ENCODE data around the gene SGTA. TPM values are rescaled to one million over a fixed set of nuclear protein-coding genes. Genes with fewer than 3 reads are reported as not detected.

The SGTA gene
- total and polyA plus RNA-seq, 2 of the 8 experiments (the other 6 are each of a cell fraction or from before 2014, with no cell fraction given): 86.8 to 130 TPM

DNA sequence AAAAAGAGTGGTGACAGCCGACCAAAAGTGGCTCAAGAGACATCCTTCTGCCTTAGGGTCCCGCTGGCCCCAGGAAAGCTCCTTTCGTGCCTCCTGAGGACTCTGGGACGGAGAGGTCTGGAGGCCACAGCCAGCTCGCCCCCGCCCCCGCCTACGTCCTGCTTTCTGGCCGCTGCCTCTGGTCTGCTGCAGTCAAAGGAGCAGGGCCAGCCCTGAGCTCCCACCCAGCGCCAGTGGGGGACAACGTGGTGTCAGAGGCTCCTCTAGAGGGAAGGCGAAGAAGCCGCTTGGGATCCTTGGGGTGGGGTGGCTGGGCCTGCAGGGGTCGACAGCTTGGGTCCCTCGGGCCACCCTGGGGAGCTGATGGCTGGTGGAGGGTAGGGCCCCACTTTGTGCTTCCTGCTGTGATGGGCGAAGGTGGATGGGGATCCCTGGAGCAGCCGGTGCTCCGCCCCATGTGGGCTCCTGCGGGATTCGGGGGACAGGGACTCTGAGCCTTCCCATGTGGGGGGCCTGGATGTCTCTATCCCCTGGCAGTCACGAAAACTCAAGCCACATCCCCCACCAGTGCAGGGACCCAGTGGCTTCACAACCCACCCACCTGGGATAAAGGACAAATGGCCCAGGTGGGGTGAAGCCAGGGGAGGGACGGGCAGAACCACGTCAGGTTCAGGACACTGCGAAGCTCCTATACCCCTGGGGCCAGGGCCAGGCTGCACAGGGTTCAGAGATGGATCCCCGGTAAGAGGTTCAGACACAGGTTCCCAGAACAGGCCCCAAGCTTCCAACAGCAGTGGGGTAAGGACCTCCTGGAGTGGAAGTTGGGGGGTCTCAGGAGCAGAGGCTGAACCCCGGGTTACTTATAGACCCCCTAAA lies 52.9 kb downstream of the SGTA start:
- Histone ChIP-seq H2BK12ac (ENCODE audit: low read depth, low read length) (no peak overlapping the region), H3K23me2 (ENCODE audit: low read depth, low read length) (no peaks in the 10 kb centered on the region), H3K79me1 (ENCODE audit: low read depth, low read length) (no peaks in the 10 kb centered on the region), H4K91ac (replicated peaks; ENCODE audit: insufficient read length, low read length) (no peak overlapping the region), H4K8ac (ENCODE audit: extremely low read depth, insufficient read depth, low read length) (no peak overlapping the region), H2BK120ac (replicated peaks; ENCODE audit: low read depth, low read length) (no peak overlapping the region), H3K9me3 (ENCODE audit: insufficient read depth in 2 of 2, low read depth in 1 of 2, low read length in 1 of 2) (no peaks in the 10 kb centered on the region), H2BK5ac (ENCODE audit: low read depth, low read length) (no peak overlapping the region), H3K79me2 (ENCODE audit: control insufficient read depth in 1 of 2, insufficient read depth in 2 of 2, low read length in 2 of 2) (no peaks in the 10 kb centered on the region), H3K9ac (replicated peaks in 1 of 4; ENCODE audit: extremely low read depth in 1 of 4, low read depth in 3 of 4, low read length in 3 of 4) (no peak overlapping the region), H3K4me1 (replicated peaks in 1 of 4; ENCODE audit: control insufficient read depth in 3 of 4, insufficient read depth in 4 of 4, low read length in 3 of 4) (peaks cover 0 to 5% (median 0%) of the 10 kb centered on the region in 4 experiments; a peak in 1 of 7 replicates), H3K4me3 (ENCODE audit: extremely low read depth in 1 of 4, insufficient read depth in 2 of 4, low read depth in 3 of 4, low read length in 4 of 4) (no peak overlapping the region), H3K4ac (replicated peaks; ENCODE audit: insufficient read length, low read depth, low read length) (no peak overlapping the region), H2AK5ac (ENCODE audit: low read depth, low read length) (no peak overlapping the region), H2AFZ (ENCODE audit: low read length) (no peak overlapping the region), H2BK20ac (ENCODE audit: low read length) (no peak overlapping the region), H3K27me3 (replicated peaks in 1 of 4; ENCODE audit: control insufficient read depth in 3 of 4, extremely low read depth in 1 of 4, insufficient read depth in 3 of 4, low read length in 3 of 4) (no peaks in the 10 kb centered on the region; a peak in 2 of 7 replicates), H4K20me1 (replicated peaks in 1 of 2; ENCODE audit: control insufficient read depth in 1 of 2, insufficient read depth in 2 of 2, low read length in 2 of 2) (peaks cover 2 to 15% of the 10 kb centered on the region in 2 experiments), H3K23ac (ENCODE audit: insufficient read length) (no peak overlapping the region), H3K4me2 (ENCODE audit: insufficient read depth in 1 of 2, low read depth in 2 of 2, low read length in 2 of 2) (no peak overlapping the region), H3K18ac (ENCODE audit: extremely low read depth, low read length) (no peak overlapping the region), H3K27ac (ENCODE audit: low read depth, low read length) (no peak overlapping the region), H3K36me3 (ENCODE audit: control insufficient read depth in 2 of 4, insufficient read depth in 4 of 4, low read length in 3 of 4) (peaks cover 0 to 12% (median 0%) of the 10 kb centered on the region in 4 experiments; a peak in 3 of 8 replicates), H2BK15ac (ENCODE audit: low read length) (no peak overlapping the region), H4K5ac (ENCODE audit: insufficient read length, low read depth, low read length) (no peak overlapping the region), H3K56ac (replicated peaks; ENCODE audit: insufficient read length, low read depth, low read length) (no peak overlapping the region), H3K14ac (ENCODE audit: insufficient read length) (no peak overlapping the region)
- ChIA-PET CTCF (ENCODE audit: partially characterized antibody) (interaction anchor here (0.6 to 3.0 kb wide), 3 partner anchors 82 to 690 kb away, joined by 3 to 14 read pairs (median 4); no protein-coding TSS in a partner anchor), POLR2A (ENCODE audit: partially characterized antibody) (interaction anchor here (0.6 to 1.2 kb wide), 5 partner anchors 16 to 460 kb away, joined by 3 read pairs; no protein-coding TSS in a partner anchor)
- TF ChIP-seq KDM4A (IDR thresholded peaks at IDR 0.05; ENCODE audit: low read depth, low read length, severe bottlenecking): no peak
- TF ChIP-seq, protein P1, sequence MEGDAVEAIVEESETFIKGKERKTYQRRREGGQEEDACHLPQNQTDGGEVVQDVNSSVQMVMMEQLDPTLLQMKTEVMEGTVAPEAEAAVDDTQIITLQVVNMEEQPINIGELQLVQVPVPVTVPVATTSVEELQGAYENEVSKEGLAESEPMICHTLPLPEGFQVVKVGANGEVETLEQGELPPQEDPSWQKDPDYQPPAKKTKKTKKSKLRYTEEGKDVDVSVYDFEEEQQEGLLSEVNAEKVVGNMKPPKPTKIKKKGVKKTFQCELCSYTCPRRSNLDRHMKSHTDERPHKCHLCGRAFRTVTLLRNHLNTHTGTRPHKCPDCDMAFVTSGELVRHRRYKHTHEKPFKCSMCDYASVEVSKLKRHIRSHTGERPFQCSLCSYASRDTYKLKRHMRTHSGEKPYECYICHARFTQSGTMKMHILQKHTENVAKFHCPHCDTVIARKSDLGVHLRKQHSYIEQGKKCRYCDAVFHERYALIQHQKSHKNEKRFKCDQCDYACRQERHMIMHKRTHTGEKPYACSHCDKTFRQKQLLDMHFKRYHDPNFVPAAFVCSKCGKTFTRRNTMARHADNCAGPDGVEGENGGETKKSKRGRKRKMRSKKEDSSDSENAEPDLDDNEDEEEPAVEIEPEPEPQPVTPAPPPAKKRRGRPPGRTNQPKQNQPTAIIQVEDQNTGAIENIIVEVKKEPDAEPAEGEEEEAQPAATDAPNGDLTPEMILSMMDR (IDR thresholded peaks at IDR 0.05; ENCODE audit: control extremely low read depth in 1 of 3, insufficient read depth in 1 of 3, low read depth in 1 of 3, low read length in 3 of 3): no peak
- TF ChIP-seq RAD21 (IDR thresholded peaks at IDR 0.05 in 1 of 2, conservative IDR thresholded peaks at IDR 0.05 in 1 of 2; ENCODE audit: low read depth in 2 of 2, low read length in 2 of 2): no peak
- no peak for TF ChIP-seq YY1 (IDR thresholded peaks at IDR 0.05; ENCODE audit: low read depth, low read length)
- TF ChIP-seq CBX8 (IDR thresholded peaks at IDR 0.05; ENCODE audit: borderline replicate concordance, low read depth, low read length): no peak
- DNase-seq (ENCODE audit: low read depth in 1 of 2, low spot score in 2 of 2) (no peak), FAIRE-seq (no peak)
- WGBS, 2 experiments (ENCODE audit: extremely low coverage in 1 of 2, insufficient coverage in 1 of 2, insufficient read length in 1 of 2, insufficient replicate concordance in 2 of 2, low coverage in 1 of 2, low lambda C conversion rate in 2 of 2, missing lambda C conversion rate in 1 of 2): 88% methylated on average over 26 of the region's 26 CpGs; no CpG with 5 or more reads in 1 of the 2 experiments

Measured in H1 (cell line).